B cell (primary cell): ENCODE results near the gene RIMBP2.

ENCODE experiments used
- CTCF ChIP-seq: fragments of 200-600 bp; IDR thresholded peaks from one replicate; pipeline ENCODE4 v1.8.0; 2022; ENCODE audit warnings: antibody characterized with exemption, mild to moderate bottlenecking
- EZH2 ChIP-seq: IDR thresholded peaks from 2 replicates; pipeline ENCODE4 v1.6.1; 2012; ENCODE audit warnings: borderline replicate concordance, low read depth, mild to moderate bottlenecking, moderate library complexity, low read length; ENCODE audit not compliant: insufficient read depth, poor library complexity, severe bottlenecking

GRCh38 chr12:130704606-130705005 lies 11.5 kb downstream of the RIMBP2 start:
- no peak for TF ChIP-seq CTCF
- TF ChIP-seq EZH2: no peak
